RCC 7860 (cell line): Measurements from ENCODE around the gene KLHL7.
"Not testable (repeated sequence)": the region's sequence is repeated elsewhere in the genome, so short reads cannot be mapped to it uniquely, and the experiment has no call there.

Source experiments
- DNase-seq: peaks from one replicate; pipeline ENCODE4 v3.0.0-alpha.2; 2015; ENCODE audit warnings: low spot score
- FAIRE-seq: peaks from 2 replicates; lab custom pipeline; 2012; peaks lifted over from hg19 to GRCh38; lab: Jason Lieb, UNC

The KLHL7 gene

GRCh38 chr7:23106823-23107663 is 1.5 kb downstream of the KLHL7 start:
- no peak for FAIRE-seq
- no peak for DNase-seq

- DNase-seq (no peak), FAIRE-seq (no peak)
These were observed 2.2 kb downstream of the KLHL7 start for GRCh38 chr7:23107781-23108180.

- no peak for DNase-seq
- no peak for FAIRE-seq
These were observed 3.4 kb downstream of the KLHL7 start for GRCh38 chr7:23108995-23109394.

GRCh38 chr7:23109470-23109869 is 3.9 kb downstream of the KLHL7 start:
- FAIRE-seq (no peak), DNase-seq (no peak)

- DNase-seq: no peak
- no peak for FAIRE-seq
These were observed 9.3 kb downstream of the KLHL7 start for GRCh38 chr7:23114896-23115295.

- FAIRE-seq: no peak
- DNase-seq: no peak
These were observed 10.4 kb downstream of the KLHL7 start for GRCh38 chr7:23115991-23116390.

- DNase-seq: no peak
- no peak for FAIRE-seq
These were observed 12.3 kb downstream of the KLHL7 start for GRCh38 chr7:23117841-23118240.

- FAIRE-seq (no peak), DNase-seq (no peak)
These were observed 14.5 kb downstream of the KLHL7 start for GRCh38 chr7:23120106-23120505.

- FAIRE-seq (no peak), DNase-seq (no peak)
These were observed 15.6 kb downstream of the KLHL7 start for GRCh38 chr7:23121165-23121564.

- no peak for FAIRE-seq
- no peak for DNase-seq
These were observed 17.4 kb downstream of the KLHL7 start for GRCh38 chr7:23123007-23123406.

- DNase-seq (no peak), FAIRE-seq (no peak)
These were observed 17.9 kb downstream of the KLHL7 start for GRCh38 chr7:23123465-23123864.

- FAIRE-seq (no peak), DNase-seq (no peak)
These were observed 23.5 kb downstream of the KLHL7 start for GRCh38 chr7:23129036-23129435.

- DNase-seq, FAIRE-seq: not testable (repeated sequence)
These were observed 26.2 kb downstream of the KLHL7 start for GRCh38 chr7:23131799-23132198.

GRCh38 chr7:23133797-23134196 is 28.2 kb downstream of the KLHL7 start:
- DNase-seq (no peak), FAIRE-seq (no peak)

GRCh38 chr7:23135755-23136154 is 30.2 kb downstream of the KLHL7 start:
- DNase-seq (no peak), FAIRE-seq (no peak)

GRCh38 chr7:23136216-23136615 is 30.6 kb downstream of the KLHL7 start:
- DNase-seq: no peak
- FAIRE-seq: no peak

GRCh38 chr7:23157679-23158078 is 52.1 kb downstream of the KLHL7 start:
- FAIRE-seq: no peak
- DNase-seq: no peak

GRCh38 chr7:23158546-23158945 is 53.0 kb downstream of the KLHL7 start:
- FAIRE-seq: no peak
- DNase-seq: no peak

- no peak for FAIRE-seq
- no peak for DNase-seq
These were observed 55.9 kb downstream of the KLHL7 start for GRCh38 chr7:23161482-23161881.

GRCh38 chr7:23164846-23165245 is 59.3 kb downstream of the KLHL7 start:
- FAIRE-seq (no peak), DNase-seq (no peak)

GRCh38 chr7:23165316-23165715 is 59.7 kb downstream of the KLHL7 start:
- FAIRE-seq: no peak
- DNase-seq: no peak

- FAIRE-seq (no peak), DNase-seq (no peak)
These were observed 62.1 kb downstream of the KLHL7 start for GRCh38 chr7:23167691-23168090.
